Measurements from ENCODE around the gene CNTLN. TPM values are rescaled to one million over a fixed set of nuclear protein-coding genes. Genes with fewer than 3 reads are reported as not detected.

CNTLN gene, protein sequence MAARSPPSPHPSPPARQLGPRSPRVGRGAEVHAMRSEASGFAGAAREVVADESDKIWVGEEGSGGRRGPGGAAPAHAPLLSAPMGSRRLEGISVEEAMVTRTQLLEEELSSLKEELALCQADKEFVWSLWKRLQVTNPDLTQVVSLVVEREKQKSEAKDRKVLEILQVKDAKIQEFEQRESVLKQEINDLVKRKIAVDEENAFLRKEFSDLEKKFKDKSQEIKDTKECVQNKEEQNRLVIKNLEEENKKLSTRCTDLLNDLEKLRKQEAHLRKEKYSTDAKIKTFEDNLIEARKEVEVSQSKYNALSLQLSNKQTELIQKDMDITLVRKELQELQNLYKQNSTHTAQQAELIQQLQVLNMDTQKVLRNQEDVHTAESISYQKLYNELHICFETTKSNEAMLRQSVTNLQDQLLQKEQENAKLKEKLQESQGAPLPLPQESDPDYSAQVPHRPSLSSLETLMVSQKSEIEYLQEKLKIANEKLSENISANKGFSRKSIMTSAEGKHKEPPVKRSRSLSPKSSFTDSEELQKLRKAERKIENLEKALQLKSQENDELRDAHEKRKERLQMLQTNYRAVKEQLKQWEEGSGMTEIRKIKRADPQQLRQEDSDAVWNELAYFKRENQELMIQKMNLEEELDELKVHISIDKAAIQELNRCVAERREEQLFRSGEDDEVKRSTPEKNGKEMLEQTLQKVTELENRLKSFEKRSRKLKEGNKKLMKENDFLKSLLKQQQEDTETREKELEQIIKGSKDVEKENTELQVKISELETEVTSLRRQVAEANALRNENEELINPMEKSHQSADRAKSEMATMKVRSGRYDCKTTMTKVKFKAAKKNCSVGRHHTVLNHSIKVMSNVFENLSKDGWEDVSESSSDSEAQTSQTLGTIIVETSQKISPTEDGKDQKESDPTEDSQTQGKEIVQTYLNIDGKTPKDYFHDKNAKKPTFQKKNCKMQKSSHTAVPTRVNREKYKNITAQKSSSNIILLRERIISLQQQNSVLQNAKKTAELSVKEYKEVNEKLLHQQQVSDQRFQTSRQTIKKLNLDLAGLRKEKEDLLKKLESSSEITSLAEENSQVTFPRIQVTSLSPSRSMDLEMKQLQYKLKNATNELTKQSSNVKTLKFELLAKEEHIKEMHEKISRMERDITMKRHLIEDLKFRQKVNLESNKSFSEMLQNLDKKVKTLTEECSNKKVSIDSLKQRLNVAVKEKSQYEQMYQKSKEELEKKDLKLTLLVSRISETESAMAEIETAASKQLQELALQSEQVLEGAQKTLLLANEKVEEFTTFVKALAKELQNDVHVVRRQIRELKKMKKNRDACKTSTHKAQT (N-terminal part only)
- 5.4 and 5.5 TPM in 2 replicates for total RNA-seq

DNA sequence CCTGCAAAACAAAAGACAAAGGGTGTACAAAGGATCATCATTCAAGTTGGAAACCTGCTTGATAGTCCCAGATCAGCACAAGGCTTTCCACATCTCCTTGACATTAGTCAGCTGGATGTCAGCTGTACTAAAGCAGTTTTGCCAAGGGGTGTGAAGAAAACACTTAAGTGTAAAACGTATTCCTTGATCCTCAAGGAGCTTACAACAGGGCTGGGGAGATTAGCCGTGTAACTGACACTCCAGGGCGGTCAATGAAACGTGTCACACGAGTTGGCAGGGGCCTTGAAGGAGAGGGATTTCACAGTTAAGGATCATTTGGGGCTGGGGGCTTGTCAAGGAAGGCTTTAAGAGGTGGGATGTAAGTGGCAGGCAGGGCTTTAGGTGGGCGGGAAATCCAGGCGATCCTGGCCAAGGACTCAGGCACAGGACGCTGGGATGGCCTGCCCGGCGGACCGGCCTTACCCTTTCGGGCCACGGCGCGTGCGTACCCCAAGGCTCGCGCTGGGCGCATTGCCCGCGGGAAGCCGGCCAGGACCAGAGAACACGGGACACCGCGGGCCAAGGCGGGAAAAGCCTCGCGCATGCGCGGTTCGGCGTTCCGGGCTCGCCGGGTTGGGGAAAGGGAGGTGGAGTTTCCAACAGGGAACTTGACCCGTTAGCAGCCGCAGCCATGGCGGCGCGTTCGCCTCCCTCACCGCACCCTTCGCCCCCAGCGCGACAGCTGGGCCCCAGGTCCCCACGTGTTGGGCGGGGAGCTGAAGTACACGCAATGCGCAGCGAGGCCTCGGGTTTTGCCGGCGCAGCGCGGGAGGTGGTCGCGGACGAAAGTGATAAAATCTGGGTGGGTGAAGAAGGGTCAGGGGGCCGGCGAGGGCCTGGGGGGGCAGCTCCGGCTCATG, at the start of gene CNTLN:
CNTLN (plus strand) TSS at position 645 of the 899 bp plus-strand sequence; CDS start at position 671, 26 bp downstream.

